Measurements from ENCODE around the gene TRIM58.

GRCh38 chr1:247864644-247865043 lies 7.7 kb downstream of the TRIM58 start:
- TF ChIP-seq CTCF (IDR thresholded peaks at IDR 0.05): no peak
- TF ChIP-seq POLR2A (IDR thresholded peaks at IDR 0.05): no peak
- TF ChIP-seq EP300 (IDR thresholded peaks at IDR 0.05): no peak
